K562 (cell line): ENCODE data around the gene GAMT. TPM values are rescaled to one million over a fixed set of nuclear protein-coding genes. Genes with fewer than 3 reads are reported as not detected.

Experiments used
- ATAC-seq: fragments of 200-7000 bp; cut with Tn5 transposase; 3 replicates; pipeline ENCODE4 v1.9.1; 2020; ENCODE audit warnings: moderate library complexity
- BruUV-seq: library from RNA; stranded (reverse); fragments of 400-500 nt; replicated peaks from 2 replicates; lab custom pipeline; 2021; lab: Mats Ljungman, UMichigan
- CTCF ChIA-PET: fragments of 300-600 bp; formaldehyde crosslinking; extraction: SDS; loops from one replicate; lab custom pipeline; 2021; ENCODE audit warnings: low intra/inter-chr PET ratio; lab: Yijun Ruan, JAX
- POLR2A ChIA-PET: fragments of 300-600, 350-650 bp; sonication (Branson Sonifier 250); formaldehyde crosslinking; extraction: SDS; loops from one replicate; lab custom pipeline; 2021; ENCODE audit warnings: antibody characterized with exemption, inconsistent platforms; lab: Yijun Ruan, JAX
- DNase-seq, 4 experiments: peaks; one replicate each; pipeline versions ENCODE4 v3.0.0 to v3.0.0-alpha.2; 2011 to 2018; ENCODE audit warnings: low spot score in 3 of 4, mixed read lengths in 3 of 4; ENCODE audit errors: extremely low read depth in 1 of 4
- FAIRE-seq: peaks from 2 replicates; lab custom pipeline; 2011; peaks lifted over from hg19 to GRCh38; lab: Jason Lieb, UNC
- H2AFZ ChIP-seq: 2 replicates; pipeline ENCODE4 v1.6.0; 2011; ENCODE audit warnings: low read depth, low read length, control low read depth, inconsistent platforms
- H3K27ac ChIP-seq: fragments of 200-600 bp; 3 replicates; pipeline ENCODE4 v1.8.0; 2011; ENCODE audit warnings: low read depth, mild to moderate bottlenecking, control low read depth, inconsistent platforms, low read length, moderate library complexity, mixed read lengths; ENCODE audit errors: extremely low read depth
- H3K27me3 ChIP-seq, 2 experiments: fragments of 300-600 bp in 1 of 2; 2 replicates in 1 of 2; 3 replicates in 1 of 2; pipeline versions ENCODE4 v1.6.0 to v1.8.0; 2011; ENCODE audit warnings: inconsistent platforms in 2 of 2, low read length in 2 of 2, mild to moderate bottlenecking in 1 of 2, mixed read lengths in 1 of 2, moderate library complexity in 1 of 2; ENCODE audit not compliant: control insufficient read depth in 2 of 2, insufficient read depth in 2 of 2
- H3K36me3 ChIP-seq: fragments of 300-600 bp; 3 replicates; pipeline ENCODE4 v1.8.0; 2011; ENCODE audit warnings: mild to moderate bottlenecking, low read length, inconsistent platforms; ENCODE audit not compliant: control insufficient read depth, insufficient read depth
- H3K4me1 ChIP-seq, 2 experiments: fragments of 200-600 bp in 1 of 2; replicated peaks in 1 of 2; 2 replicates in 1 of 2; 3 replicates in 1 of 2; pipeline versions ENCODE4 v1.5.1 to v1.8.0; 2011; ENCODE audit warnings: inconsistent platforms in 2 of 2, low read length in 2 of 2, mild to moderate bottlenecking in 1 of 2, mixed read lengths in 1 of 2, moderate library complexity in 1 of 2; ENCODE audit not compliant: control insufficient read depth in 2 of 2, insufficient read depth in 2 of 2
- H3K4me2 ChIP-seq: 2 replicates; pipeline ENCODE4 v1.6.1; 2011; ENCODE audit warnings: low read length, control low read depth, inconsistent platforms, mixed read lengths; ENCODE audit not compliant: insufficient read depth
- H3K4me3 ChIP-seq: fragments of 200-600 bp; sonication (generic), shearing (Covaris generic); 2 replicates; pipeline ENCODE4 v1.5.1; 2016; ENCODE audit warnings: control low read depth, inconsistent platforms
- H3K79me2 ChIP-seq: fragments of 200-600 bp; 3 replicates; pipeline ENCODE4 v1.8.0; 2011; ENCODE audit warnings: low read length, inconsistent platforms; ENCODE audit not compliant: control insufficient read depth, insufficient read depth
- H3K9ac ChIP-seq, 2 experiments: 2 replicates each; pipeline versions ENCODE4 v1.6.0 to v1.6.1; 2011; ENCODE audit warnings: low read depth in 2 of 2, low read length in 2 of 2, control low read depth in 1 of 2, inconsistent platforms in 1 of 2, mild to moderate bottlenecking in 1 of 2, mixed read lengths in 1 of 2; ENCODE audit not compliant: insufficient read depth in 1 of 2
- H3K9me1 ChIP-seq: one replicate; pipeline ENCODE4 v1.6.0; 2011; ENCODE audit warnings: inconsistent platforms, mild to moderate bottlenecking, low read length, moderate library complexity; ENCODE audit not compliant: control insufficient read depth, insufficient read depth
- H3K9me3 ChIP-seq: replicated peaks from 2 replicates; pipeline ENCODE4 v1.5.1; 2011; ENCODE audit warnings: low read depth, low read length, inconsistent platforms; ENCODE audit not compliant: control insufficient read depth, insufficient read depth
- H4K20me1 ChIP-seq: replicated peaks from 2 replicates; pipeline ENCODE4 v1.6.1; 2011; ENCODE audit warnings: low read length, inconsistent platforms, mixed read lengths; ENCODE audit not compliant: control insufficient read depth, insufficient read depth
- CBX3 ChIP-seq, 2 experiments: IDR thresholded peaks; 1 replicate in 1 of 2; 2 replicates in 1 of 2; pipeline ENCODE4 v1.6.1; 2012; ENCODE audit warnings: inconsistent platforms in 2 of 2, low read length in 2 of 2, borderline replicate concordance in 1 of 2, control low read depth in 1 of 2
- CHCHD3 ChIP-seq: fragments of 250-450 bp; sonication (Bioruptor Pico); IDR thresholded peaks from 2 replicates; pipeline ENCODE4 v2.1.2; 2022; ENCODE audit warnings: mild to moderate bottlenecking
- KLF16 ChIP-seq: IDR thresholded peaks from 2 replicates; pipeline ENCODE4 v1.6.1; 2016; ENCODE audit warnings: antibody characterized with exemption
- MLLT1 ChIP-seq, 2 experiments: fragments of 450-650 bp; IDR thresholded peaks; 2 replicates each; pipeline ENCODE4 v1.6.1; 2016
- RBFOX2 ChIP-seq: fragments of 200-400 bp; formaldehyde crosslinking; IDR thresholded peaks from 2 replicates; pipeline ENCODE4 v1.6.1; 2017; ENCODE audit warnings: low read depth, mild to moderate bottlenecking, low read length, moderate library complexity
- RBM22 ChIP-seq: fragments of 200-400 bp; formaldehyde crosslinking; IDR thresholded peaks from 2 replicates; pipeline ENCODE4 v1.6.1; 2018; ENCODE audit warnings: low read length, low read depth; ENCODE audit not compliant: poor library complexity, severe bottlenecking
- SAP30 ChIP-seq: fragments of 200-600 bp; sonication (generic); IDR thresholded peaks from 2 replicates; pipeline ENCODE4 v1.6.1; 2012; ENCODE audit warnings: borderline replicate concordance, low read depth, mild to moderate bottlenecking, moderate library complexity, low read length, control low read depth, inconsistent platforms; ENCODE audit not compliant: insufficient read depth, poor library complexity, severe bottlenecking
- SIRT6 ChIP-seq: IDR thresholded peaks from one replicate; pipeline ENCODE4 v1.6.1; 2012; ENCODE audit warnings: low read depth, mild to moderate bottlenecking, control low read depth, inconsistent platforms, low read length, moderate library complexity
- USF1 ChIP-seq: sonication (generic); formaldehyde crosslinking; IDR thresholded peaks from 2 replicates; pipeline ENCODE4 v1.9.0; 2022; ENCODE audit warnings: mild to moderate bottlenecking, missing genetic modification reagents
- ZBTB17 ChIP-seq: fragments of 450-650 bp; formaldehyde crosslinking; IDR thresholded peaks from 2 replicates; pipeline ENCODE4 v1.4.0; 2020; ENCODE audit warnings: mild to moderate bottlenecking
- ZBTB33 ChIP-seq: sonication (generic); formaldehyde crosslinking; IDR thresholded peaks from 2 replicates; pipeline ENCODE4 v1.8.1; 2023; ENCODE audit warnings: mild to moderate bottlenecking, missing genetic modification reagents
- ZEB2 ChIP-seq: fragments of 450-650 bp; IDR thresholded peaks from 2 replicates; pipeline ENCODE4 v1.6.1; 2016
- ZNF282 ChIP-seq: sonication (generic); formaldehyde crosslinking; IDR thresholded peaks from 2 replicates; pipeline ENCODE4 v1.8.1; 2023; ENCODE audit warnings: missing genetic modification reagents
- ZNF740 ChIP-seq, 3 experiments: fragments of 200-800 bp in 1 of 3; sonication (Bioruptor generic) in 1 of 3; sonication (generic) in 1 of 3; formaldehyde crosslinking in 1 of 3; IDR thresholded peaks; 2 replicates each; pipeline versions ENCODE4 v1.6.1 to v1.8.0; 2016 to 2022; ENCODE audit warnings: mild to moderate bottlenecking in 2 of 3, missing compliant biosample characterization in 2 of 3, missing genetic modification characterization in 2 of 3, missing genetic modification reagents in 1 of 3
- WGBS: fragments of 100-300 bp; shearing (Covaris generic); methylation state at CpG from one replicate; pipeline ENCODE4 v1.1.6; 2016; ENCODE audit warnings: low coverage, mixed read lengths; ENCODE audit not compliant: insufficient coverage; ENCODE audit errors: missing lambda C conversion rate; 5-methylcytosine and 5-hydroxymethylcytosine counted together
- in situ Hi-C: fragments of 300-500 bp; cut with MboI; formaldehyde crosslinking; loops from 4 replicates; pipeline ENCODE4 v1.15.0; 2018; ENCODE audit warnings: inconsistent platforms, mixed read lengths
- intact Hi-C: fragments of 100-400 bp; cut with micrococcal nuclease; formaldehyde crosslinking; loops from 2 replicates; pipeline ENCODE4 v1.14.2; 2022
- polyA plus RNA-seq, 8 experiments: library from polyadenylated mRNA; depleted of rRNA in 4 of 8; stranded (reverse) in 5 of 8; unstranded in 3 of 8; fragments of >200 nt; fragmentation: Nextera tagmentation in 2 of 8; fragmentation: Illumina TruSeq in 1 of 8; extraction: Ambion mirVana in 2 of 8; extraction: Trizol in 1 of 8; gene quantifications; 2 replicates each; pipeline versions ENCODE4 v1.2.1 to v1.2.3, GENCODE V29; 2011 to 2014; ENCODE audit warnings: inconsistent platforms in 1 of 8, missing spikeins in 1 of 8
- total RNA-seq, 7 experiments: library from RNA; depleted of rRNA in 6 of 7; stranded (reverse); fragments of >200 nt in 6 of 7; fragmentation: Illumina TruSeq in 2 of 7; extraction: Trizol in 2 of 7; gene quantifications; 2 replicates each; pipeline versions ENCODE4 v1.2.1 to v1.2.3, GENCODE V29; 2011 to 2021; ENCODE audit warnings: low replicate concordance in 1 of 7

Gene GAMT
- total and polyA plus RNA-seq, 9 of the 15 experiments (the other 6 are each of a cell fraction or from before 2014, with no cell fraction given): 1.3 to 35.3 (median 27.2) TPM

DNA sequence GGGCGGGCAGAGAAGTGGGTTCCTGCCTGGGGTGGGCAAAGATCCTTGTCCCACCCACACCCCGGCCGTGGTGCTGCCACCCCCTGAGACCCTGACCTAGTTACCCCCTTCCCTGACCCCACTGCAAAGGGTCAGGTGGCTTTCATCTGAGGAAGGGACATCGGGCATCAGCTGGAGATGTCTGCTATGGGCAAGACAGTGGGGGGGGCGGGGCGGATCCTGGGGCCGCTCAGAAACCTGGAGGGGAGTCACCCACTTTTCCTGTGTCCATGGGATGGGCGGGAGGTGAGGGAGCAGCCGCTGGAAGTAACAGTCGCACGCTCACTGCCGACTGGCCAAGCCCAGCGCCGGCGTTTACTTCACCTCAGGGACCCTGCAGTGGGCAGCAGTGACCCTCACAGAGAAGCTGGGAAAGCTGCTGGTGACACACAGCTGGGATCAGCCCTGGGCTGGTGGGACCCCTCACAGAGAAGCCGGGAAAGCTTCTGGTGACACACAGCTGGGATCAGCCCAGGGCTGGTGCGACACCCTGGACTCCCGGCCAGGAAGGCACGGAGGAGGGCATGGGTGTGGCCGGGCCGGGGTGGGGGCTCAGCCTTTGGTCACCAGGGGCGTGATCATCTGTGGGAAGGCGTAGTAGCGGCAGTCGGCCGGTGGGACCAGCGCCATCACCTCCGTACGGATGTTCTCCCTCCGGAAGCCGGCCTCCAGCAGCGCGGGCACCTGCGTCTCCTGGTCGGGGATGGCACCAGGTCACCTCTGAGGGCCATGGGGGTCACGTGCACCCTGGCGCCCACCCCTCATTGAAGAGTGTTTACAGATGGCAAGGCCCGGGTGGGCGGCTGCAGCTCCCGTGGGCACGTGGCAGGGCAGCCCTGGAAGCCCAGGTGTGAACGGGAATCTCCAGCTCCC lies 4.3 kb downstream of the GAMT start:
- WGBS: 66% methylated on average over 34 of the region's 42 CpGs
- peak; percentile 1; the same call in 1 of the 3 replicates for ATAC-seq
- TF ChIP-seq KLF16 (no peak), SIRT6 (peak; percentile 3), RBM22 (peak; percentile 37), ZBTB17 (CRISPR knock-in tag) (peak; percentile 96), ZNF282 (CRISPR knock-in tag) (0 out of 2 replicates have a peak, but pooled peaks have one; percentile 24), MLLT1 (IDR thresholded peaks at IDR 0.05) (peak in 1 of 2 experiments; percentile 96; a peak in 2 of 4 replicates), ZEB2 (no peak), CHCHD3 (CRISPR knock-in tag) (no peak), RBFOX2 (0 out of 2 replicates have a peak, but pooled peaks have one; percentile 7), ZBTB33 (CRISPR knock-in tag) (peak; percentile 49; the same call in 1 of the 2 replicates), CBX3 (IDR thresholded peaks at IDR 0.05; ENCODE audit: borderline replicate concordance in 1 of 2, low read length in 2 of 2) (no peak), SAP30 (no peak), ZNF740 (CRISPR knock-in tag; IDR thresholded peaks at IDR 0.05) (peak; percentile 88), ZNF740 (tag; IDR thresholded peaks at IDR 0.05) (peak in 1 of 2 experiments; percentile 59; a peak in 1 of 4 replicates), USF1 (CRISPR knock-in tag) (no peak; the same call in 1 of the 2 replicates)

More for the DNA sequence above, 4.3 kb downstream of the GAMT start:
- peaks cover 12% of the 10 kb centered on the region for H3K79me2 ChIP-seq
- peaks cover 45% of the 10 kb centered on the region; the same call in 2 of the 3 replicates for H3K36me3 ChIP-seq
- intact Hi-C loops: no loop called here
- H3K4me2 ChIP-seq: no peak overlapping the region
- no peak overlapping the region for H3K4me3 ChIP-seq
- H3K9me1 ChIP-seq: no peaks in the 10 kb centered on the region
- no peaks in the 10 kb centered on the region for H3K27me3 ChIP-seq
- H4K20me1 ChIP-seq: peaks cover 7% of the 10 kb centered on the region; the same call in 1 of the 2 replicates
- FAIRE-seq (no peak), DNase-seq (peak in 1 of 4 experiments; percentile 32)
- ChIA-PET POLR2A (interaction anchor here (0.6 to 1.9 kb wide), 6 partner anchors 12 to 606 kb away, joined by 3 to 6 read pairs (median 4); partner anchors contain the start of gene CIRBP), CTCF (no interaction called here)
- no TSS peak for BruUV-seq
- peaks cover 5 to 82% of the 10 kb centered on the region in 2 experiments; a peak in 3 of 5 replicates for H3K4me1 ChIP-seq
- no peak overlapping the region for H3K27ac ChIP-seq
- peak overlapping the region in 1 of 2 experiments; percentile 75; a peak in 2 of 4 replicates for H3K9ac ChIP-seq
- H3K9me3 ChIP-seq: no peaks in the 10 kb centered on the region
- H2AFZ ChIP-seq: no peak overlapping the region
- in situ Hi-C loops: no loop called here
